IMR-90 (cell line): ENCODE results near the gene OPRM1. TPM values are rescaled to one million over a fixed set of nuclear protein-coding genes. Genes with fewer than 3 reads are reported as not detected.

Experiments used
- ATAC-seq: fragments of 200-7000 bp; cut with Tn5 transposase; 2 replicates; pipeline ENCODE4 v1.9.1; 2020; ENCODE audit warnings: low read depth, mild to moderate bottlenecking, moderate library complexity
- BruUV-seq: library from RNA; stranded (reverse); fragments of 400-500 nt; replicated peaks from 2 replicates; lab custom pipeline; 2021; lab: Mats Ljungman, UMichigan
- CTCF ChIA-PET: fragments of 300-600 bp; formaldehyde crosslinking; extraction: SDS; loops from one replicate; lab custom pipeline; 2021; ENCODE audit warnings: antibody characterized with exemption; lab: Yijun Ruan, JAX
- POLR2A ChIA-PET: fragments of 300-600 bp; sonication (Branson Sonifier 250); formaldehyde crosslinking; loops from one replicate; lab custom pipeline; 2022; ENCODE audit warnings: antibody characterized with exemption; ENCODE audit not compliant: unreplicated experiment; lab: Charles Lee
- DNase-seq: peaks from one replicate; pipeline ENCODE4 v3.0.0; 2013
- H2AFZ ChIP-seq: replicated peaks from 2 replicates; pipeline ENCODE3; 2013; ENCODE audit warnings: low read length, mild to moderate bottlenecking; ENCODE audit not compliant: poor library complexity
- H2AK5ac ChIP-seq: 2 replicates; pipeline ENCODE4 v1.6.1; 2013; ENCODE audit warnings: low read depth, low read length, inconsistent platforms
- H2AK9ac ChIP-seq: replicated peaks from 2 replicates; pipeline ENCODE3; 2013; ENCODE audit warnings: mild to moderate bottlenecking, low read depth, low read length, moderate library complexity; ENCODE audit not compliant: poor library complexity
- H2BK120ac ChIP-seq: 2 replicates; pipeline ENCODE4 v1.6.1; 2013; ENCODE audit warnings: low read depth, low read length, inconsistent platforms
- H2BK15ac ChIP-seq: 3 replicates; pipeline ENCODE4 v1.6.1; 2013; ENCODE audit warnings: low read depth, low read length, inconsistent platforms
- H2BK20ac ChIP-seq: 2 replicates; pipeline ENCODE4 v1.6.1; 2013; ENCODE audit warnings: low read depth, mild to moderate bottlenecking, inconsistent platforms, low read length, moderate library complexity
- H2BK5ac ChIP-seq: 2 replicates; pipeline ENCODE4 v1.6.1; 2013; ENCODE audit warnings: mild to moderate bottlenecking, low read depth, low read length, inconsistent platforms; ENCODE audit not compliant: poor library complexity, severe bottlenecking
- H3K14ac ChIP-seq: replicated peaks from 2 replicates; pipeline ENCODE4 v1.6.1; 2013; ENCODE audit warnings: low read depth, low read length, inconsistent platforms
- H3K18ac ChIP-seq: 2 replicates; pipeline ENCODE4 v1.6.1; 2013; ENCODE audit warnings: low read depth, low read length, control low read depth
- H3K23ac ChIP-seq: 2 replicates; pipeline ENCODE4 v1.6.1; 2013; ENCODE audit warnings: low read depth, low read length, inconsistent platforms
- H3K27ac ChIP-seq: 2 replicates; pipeline ENCODE4 v1.5.1; 2013; ENCODE audit warnings: mild to moderate bottlenecking, control low read depth, low read length; ENCODE audit not compliant: insufficient read depth
- H3K27me3 ChIP-seq: 2 replicates; pipeline ENCODE4 v1.6.1; 2013; ENCODE audit warnings: low read length; ENCODE audit not compliant: control insufficient read depth, insufficient read depth
- H3K36me3 ChIP-seq: 2 replicates; pipeline ENCODE4 v1.6.1; 2013; ENCODE audit warnings: low read length, mixed read lengths; ENCODE audit not compliant: control insufficient read depth, insufficient read depth
- H3K4ac ChIP-seq: 2 replicates; pipeline ENCODE4 v1.6.1; 2013; ENCODE audit warnings: low read depth, low read length, inconsistent platforms
- H3K4me1 ChIP-seq: 2 replicates; pipeline ENCODE4 v1.6.1; 2013; ENCODE audit warnings: low read length, mixed read lengths; ENCODE audit not compliant: control insufficient read depth, insufficient read depth
- H3K4me2 ChIP-seq: 2 replicates; pipeline ENCODE4 v1.6.1; 2013; ENCODE audit warnings: low read depth, mild to moderate bottlenecking, control low read depth, low read length, moderate library complexity
- H3K4me3 ChIP-seq: 2 replicates; pipeline ENCODE4 v1.5.1; 2013; ENCODE audit warnings: low read depth, mild to moderate bottlenecking, control low read depth, low read length, moderate library complexity; ENCODE audit not compliant: insufficient read depth
- H3K56ac ChIP-seq: 2 replicates; pipeline ENCODE4 v1.6.1; 2013; ENCODE audit warnings: low read length, inconsistent platforms; ENCODE audit not compliant: insufficient read depth; ENCODE audit errors: extremely low read depth
- H3K79me1 ChIP-seq, 2 experiments: 2 replicates each; pipeline ENCODE4 v1.6.1; 2013; ENCODE audit warnings: low read length in 2 of 2, inconsistent platforms in 1 of 2, low read depth in 1 of 2
- H3K9ac ChIP-seq: 2 replicates; pipeline ENCODE4 v1.6.1; 2013; ENCODE audit warnings: low read depth, low read length, control low read depth
- H3K9me1 ChIP-seq: 2 replicates; pipeline ENCODE4 v1.6.1; 2013; ENCODE audit warnings: low read length, inconsistent platforms; ENCODE audit not compliant: insufficient read depth
- H3K9me3 ChIP-seq: 2 replicates; pipeline ENCODE4 v1.6.1; 2013; ENCODE audit warnings: low read length; ENCODE audit not compliant: control insufficient read depth, insufficient read depth
- H4K20me1 ChIP-seq: 2 replicates; pipeline ENCODE4 v1.6.1; 2013; ENCODE audit warnings: low read length, inconsistent platforms; ENCODE audit not compliant: insufficient read depth
- H4K5ac ChIP-seq: 2 replicates; pipeline ENCODE4 v1.6.1; 2013; ENCODE audit warnings: mild to moderate bottlenecking, low read depth, low read length, control low read depth
- H4K8ac ChIP-seq, 2 experiments: 2 replicates each; pipeline ENCODE4 v1.6.1; 2013; ENCODE audit warnings: low read depth in 2 of 2, low read length in 2 of 2, control low read depth in 1 of 2, inconsistent platforms in 1 of 2
- H4K91ac ChIP-seq: 2 replicates; pipeline ENCODE4 v1.6.1; 2013; ENCODE audit warnings: low read depth, low read length, inconsistent platforms; ENCODE audit not compliant: insufficient read depth
- CEBPB ChIP-seq: IDR thresholded peaks from 2 replicates; pipeline ENCODE4 v1.6.1; 2012; ENCODE audit warnings: low read depth, low read length, improper control_type of control experiment
- NFE2L2 ChIP-seq: fragments of 150-350 bp; IDR thresholded peaks from 2 replicates; pipeline ENCODE4 v1.6.1; 2016; ENCODE audit warnings: low read depth, mild to moderate bottlenecking, low read length
- WGBS, 2 experiments: methylation state at CpG; one replicate each; pipeline versions ENCODE4 v1.1.5 to v1.1.7; 2013; ENCODE audit warnings: missing lambda C conversion rate in 2 of 2; ENCODE audit not compliant: insufficient read length in 1 of 2; ENCODE audit errors: extremely low coverage in 2 of 2; 5-methylcytosine and 5-hydroxymethylcytosine counted together
- dilution Hi-C: fragments of 300-500 bp; cut with HindIII; formaldehyde crosslinking; loops from one replicate; pipeline ENCODE4 v1.14.3; 2018; ENCODE audit warnings: low sequenced_read_pairs; ENCODE audit not compliant: unreplicated experiment
- in situ Hi-C: fragments of 300-500 bp; cut with MboI; formaldehyde crosslinking; loops from 3 replicates; pipeline ENCODE4 v1.14.3; 2019; ENCODE audit warnings: low sequenced_read_pairs, inconsistent platforms, mixed read lengths
- intact Hi-C: fragments of 100-400 bp; cut with micrococcal nuclease; formaldehyde crosslinking; loops from 2 replicates; pipeline ENCODE4 v1.10.0; 2022
- polyA plus RNA-seq, 3 experiments: library from polyadenylated mRNA; depleted of rRNA; stranded (reverse); fragments of >200 nt; gene quantifications; 2 replicates each; pipeline ENCODE4 v1.2.3, GENCODE V29; 2012; ENCODE audit warnings: low replicate concordance in 1 of 3
- total RNA-seq: library from RNA; depleted of rRNA; stranded (reverse); fragments of >200 nt; gene quantifications from 2 replicates; pipeline ENCODE4 v1.2.3, GENCODE V29; 2012

Gene OPRM1
- total and polyA plus RNA-seq, 2 of the 4 experiments (the other 2 are of a cell fraction): not detected

DNA sequence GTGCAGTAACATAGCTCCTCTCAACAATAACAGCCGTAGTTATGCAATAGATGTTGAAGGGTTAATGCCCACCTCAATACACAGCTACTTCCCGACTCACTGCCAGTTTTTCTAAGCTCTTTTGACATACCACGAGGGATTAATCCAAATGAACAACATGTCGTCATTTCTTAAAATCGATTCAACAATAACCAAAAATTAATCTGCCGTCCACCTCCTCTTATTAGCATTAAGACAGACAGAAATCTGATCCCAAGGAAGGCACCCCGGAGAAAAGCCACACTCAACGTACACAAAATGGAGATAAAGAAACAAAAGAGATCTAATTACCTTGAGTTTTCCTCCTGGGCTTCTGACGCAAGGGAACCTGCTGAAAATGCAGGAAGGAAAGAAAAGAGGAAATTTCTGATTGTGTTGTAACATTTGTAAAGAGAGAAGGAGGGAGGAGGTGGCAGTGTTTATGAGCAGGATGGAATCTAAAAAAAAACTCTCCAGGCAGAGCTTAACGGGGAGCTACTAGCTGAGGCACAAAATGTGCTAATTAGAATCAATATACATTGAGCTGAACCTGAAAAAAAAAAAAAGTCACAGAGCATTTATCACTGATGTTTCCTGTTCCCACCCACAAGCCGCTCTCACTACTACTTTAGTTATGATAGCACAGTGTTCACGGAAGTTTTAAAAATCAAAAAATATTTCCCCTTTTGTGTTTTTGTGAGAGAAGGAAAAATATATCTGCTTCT is 208.2 kb downstream of the OPRM1 start:
- BruUV-seq: no TSS peak

More for the DNA sequence above, 208.2 kb downstream of the OPRM1 start:
- H2BK5ac ChIP-seq: no peak overlapping the region
- no peak overlapping the region for H3K4ac ChIP-seq
- in situ Hi-C loops: no loop called here
- no peak overlapping the region for H2AK9ac ChIP-seq
- no peak overlapping the region for H4K5ac ChIP-seq
- no peak for DNase-seq
- no peak overlapping the region for H4K8ac ChIP-seq
- H3K9ac ChIP-seq: no peak overlapping the region
- H3K27ac ChIP-seq: no peak overlapping the region
- H4K91ac ChIP-seq: no peak overlapping the region
- H3K4me3 ChIP-seq: no peak overlapping the region
- H3K36me3 ChIP-seq: no peaks in the 10 kb centered on the region
- ATAC-seq: no peak
- no peak overlapping the region for H2BK20ac ChIP-seq
- TF ChIP-seq NFE2L2: no peak
- peak; percentile 20; the same call in 1 of the 2 replicates for TF ChIP-seq CEBPB
- no peaks in the 10 kb centered on the region for H3K79me1 ChIP-seq
- no peak overlapping the region for H3K4me2 ChIP-seq
- H3K9me1 ChIP-seq: no peaks in the 10 kb centered on the region
- dilution Hi-C loops: no loop called here
- no peaks in the 10 kb centered on the region for H3K4me1 ChIP-seq
- H2AK5ac ChIP-seq: no peak overlapping the region
- WGBS, 2 experiments: 20% methylated on average over 3 of the region's 12 CpGs; no CpG with 5 or more reads in 1 of the 2 experiments
- no peak overlapping the region for H3K56ac ChIP-seq
- no peak overlapping the region for H3K23ac ChIP-seq
- POLR2A ChIA-PET: no interaction called here
- H3K27me3 ChIP-seq: no peaks in the 10 kb centered on the region; the same call in 1 of the 2 replicates
- H4K20me1 ChIP-seq: no peaks in the 10 kb centered on the region
- H2AFZ ChIP-seq: no peak overlapping the region
- no peak overlapping the region for H2BK120ac ChIP-seq
- no peak overlapping the region for H3K18ac ChIP-seq
- no peak overlapping the region for H3K14ac ChIP-seq
- intact Hi-C loops: no loop called here
- no peaks in the 10 kb centered on the region for H3K9me3 ChIP-seq
- CTCF ChIA-PET: interaction anchor here (0.6 to 1.5 kb wide), 2 partner anchors 95 to 123 kb away, joined by 3 to 4 read pairs; no protein-coding TSS in a partner anchor
- H2BK15ac ChIP-seq: no peak overlapping the region
